ENCODE results near the gene PNMA3. TPM values are rescaled to one million over a fixed set of nuclear protein-coding genes. Genes with fewer than 3 reads are reported as not detected.

PNMA3 gene
- total RNA-seq, 3 donors from 2014 or later = under 0.01 to 0.33 TPM; not detected in 1

- intact Hi-C loops (cut with DNase I; ENCODE audit: low total_unique reads) = no loop called here
- no peak for DNase-seq (ENCODE audit: low spot score in 2 of 2)
Measured at GRCh38 chrX:153059191-153060094, 3.2 kb downstream of the PNMA3 start.

GRCh38 chrX:153060095-153060445 lies 3.8 kb downstream of the PNMA3 start:
- TF ChIP-seq POLR2A (IDR thresholded peaks at IDR 0.05) (no peak), CTCF (IDR thresholded peaks at IDR 0.05) (no peak), POLR2AphosphoS5 (IDR thresholded peaks at IDR 0.05) (no peak)
- intact Hi-C loops (cut with DNase I; ENCODE audit: low total_unique reads) = no loop called here
- H3K9me3 ChIP-seq = no peaks in the 10 kb centered on the region
- no peaks in the 10 kb centered on the region for H3K4me1 ChIP-seq
- peaks cover 0 to 86% of the 10 kb centered on the region in 2 donors for H3K27me3 ChIP-seq
- no peaks in the 10 kb centered on the region for H3K36me3 ChIP-seq
- no peak overlapping the region for H3K4me3 ChIP-seq
- no peak overlapping the region for H3K27ac ChIP-seq
- no peak for DNase-seq (ENCODE audit: low spot score in 2 of 2)

More at GRCh38 chrX:153059191-153060094, 3.2 kb downstream of the PNMA3 start:
- no peaks in the 10 kb centered on the region for H3K9me3 ChIP-seq
- H3K27ac ChIP-seq = no peak overlapping the region
- H3K27me3 ChIP-seq = peaks cover 0 to 89% of the 10 kb centered on the region in 2 donors
- no peaks in the 10 kb centered on the region for H3K4me1 ChIP-seq
- H3K36me3 ChIP-seq = no peaks in the 10 kb centered on the region
- no peak overlapping the region for H3K4me3 ChIP-seq
- TF ChIP-seq CTCF (IDR thresholded peaks at IDR 0.05) (no peak), POLR2A (IDR thresholded peaks at IDR 0.05) (no peak), POLR2AphosphoS5 (IDR thresholded peaks at IDR 0.05) (no peak)

GRCh38 chrX:153061732-153062131 lies 5.5 kb downstream of the PNMA3 start:
- DNase-seq (ENCODE audit: low spot score in 2 of 2) = no peak
- Histone ChIP-seq H3K27me3 (peaks cover 0 to 78% of the 10 kb centered on the region in 2 donors), H3K27ac (no peak overlapping the region), H3K9me3 (no peaks in the 10 kb centered on the region), H3K4me3 (no peak overlapping the region), H3K4me1 (no peaks in the 10 kb centered on the region), H3K36me3 (no peaks in the 10 kb centered on the region)
- intact Hi-C loops (cut with DNase I; ENCODE audit: low total_unique reads) = no loop called here
- TF ChIP-seq POLR2A (IDR thresholded peaks at IDR 0.05) (no peak), POLR2AphosphoS5 (IDR thresholded peaks at IDR 0.05) (no peak)

- TF ChIP-seq CTCF (IDR thresholded peaks at IDR 0.05) = no peak
- no peak for TF ChIP-seq POLR2A (IDR thresholded peaks at IDR 0.05)
- TF ChIP-seq POLR2AphosphoS5 (IDR thresholded peaks at IDR 0.05) = no peak
- intact Hi-C loops (cut with DNase I; ENCODE audit: low total_unique reads) = no loop called here
- H3K36me3 ChIP-seq = no peaks in the 10 kb centered on the region
- H3K4me1 ChIP-seq = no peaks in the 10 kb centered on the region
- no peak overlapping the region for H3K27ac ChIP-seq
- H3K27me3 ChIP-seq = peaks cover 0 to 63% of the 10 kb centered on the region in 2 donors
- no peak for DNase-seq (ENCODE audit: low spot score in 2 of 2)
- no peak overlapping the region for H3K4me3 ChIP-seq
- H3K9me3 ChIP-seq = no peaks in the 10 kb centered on the region
Measured at GRCh38 chrX:153063315-153063714, 7.0 kb downstream of the PNMA3 start.

- Histone ChIP-seq H3K36me3 (no peaks in the 10 kb centered on the region), H3K4me3 (no peak overlapping the region), H3K27me3 (peaks cover 0 to 55% of the 10 kb centered on the region in 2 donors), H3K9me3 (no peaks in the 10 kb centered on the region), H3K4me1 (no peaks in the 10 kb centered on the region), H3K27ac (no peak overlapping the region)
- intact Hi-C loops (cut with DNase I; ENCODE audit: low total_unique reads) = no loop called here
- no peak for DNase-seq (ENCODE audit: low spot score in 2 of 2)
- TF ChIP-seq CTCF (IDR thresholded peaks at IDR 0.05) = no peak
- no peak for TF ChIP-seq POLR2A (IDR thresholded peaks at IDR 0.05)
- TF ChIP-seq POLR2AphosphoS5 (IDR thresholded peaks at IDR 0.05) = no peak
Measured at GRCh38 chrX:153064061-153064460, 7.8 kb downstream of the PNMA3 start.
